ENCODE measurements around the gene NRDC.
"Not testable (repeated sequence)": the region's sequence is repeated elsewhere in the genome, so short reads cannot be mapped to it uniquely, and the experiment has no call there.

NRDC gene

DNA sequence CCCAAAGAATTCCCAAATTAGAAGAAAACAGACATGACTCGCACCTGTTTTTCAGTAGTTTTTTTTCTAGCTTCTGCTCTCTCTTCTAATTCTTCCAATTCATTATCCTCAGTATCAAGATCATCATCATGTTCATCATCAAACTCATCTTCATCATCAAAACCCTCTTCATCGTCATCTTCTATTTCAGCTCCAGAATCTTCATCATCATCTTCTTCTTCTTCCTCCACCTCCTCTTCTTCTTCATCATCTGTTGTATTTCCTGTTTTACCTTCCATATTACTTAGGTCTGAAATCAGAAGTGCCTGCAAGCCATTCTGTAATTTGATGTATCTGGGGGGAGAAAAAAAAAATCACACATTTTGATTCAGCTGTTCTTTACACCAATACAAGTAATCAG lies 38.3 kb downstream of the NRDC start:
- no peak for DNase-seq

- no peak for DNase-seq
Measured at GRCh38 chr1:51839094-51839493, 39.4 kb downstream of the NRDC start.

- no peak for DNase-seq
Measured at GRCh38 chr1:51837243-51837642, 41.3 kb downstream of the NRDC start.

- DNase-seq: no peak
Measured at GRCh38 chr1:51833700-51834099, 44.8 kb downstream of the NRDC start.

GRCh38 chr1:51829058-51829457 lies 49.5 kb downstream of the NRDC start:
- no peak for DNase-seq

DNA sequence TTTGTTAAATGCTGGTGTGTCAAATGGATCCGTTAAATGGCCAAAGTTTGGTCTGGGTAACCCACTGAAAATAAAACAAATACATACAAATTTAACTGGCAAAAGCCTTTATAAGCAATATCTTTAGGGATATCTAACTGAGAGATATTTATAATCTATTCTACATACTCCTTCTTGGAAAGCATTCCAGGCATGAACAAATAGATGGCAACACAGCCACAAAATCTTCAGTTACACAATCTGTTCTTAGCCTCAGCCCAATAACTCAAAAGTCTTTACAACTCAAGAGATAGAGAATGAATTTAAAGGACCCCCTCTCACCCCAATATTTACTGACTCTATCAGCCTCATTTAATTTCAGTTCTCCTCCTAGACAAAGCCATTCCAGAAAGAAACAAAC lies 58.7 kb downstream of the NRDC start:
- no peak for DNase-seq

GRCh38 chr1:51819021-51819420 lies 59.5 kb downstream of the NRDC start:
- not testable (repeated sequence) for DNase-seq

DNA sequence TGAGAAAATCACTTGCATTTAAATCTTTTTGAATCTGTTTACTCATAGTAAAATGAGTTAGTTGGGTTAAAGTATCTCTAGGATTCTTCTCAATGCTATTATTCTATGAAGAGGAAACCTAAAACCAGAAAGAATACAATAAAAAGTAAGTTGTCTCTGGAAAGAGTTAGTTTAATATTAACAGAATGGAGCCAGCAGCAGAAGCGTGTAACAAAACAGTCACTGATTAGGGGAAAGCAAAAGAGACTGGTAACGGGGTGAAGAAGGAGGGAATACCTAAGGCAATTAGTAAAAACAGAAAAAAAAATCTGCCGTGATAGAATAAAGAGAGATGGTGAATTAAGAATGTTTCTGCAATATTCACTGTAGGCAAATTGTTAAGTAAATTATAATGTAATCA lies 60.0 kb downstream of the NRDC start:
- no peak for DNase-seq

DNA sequence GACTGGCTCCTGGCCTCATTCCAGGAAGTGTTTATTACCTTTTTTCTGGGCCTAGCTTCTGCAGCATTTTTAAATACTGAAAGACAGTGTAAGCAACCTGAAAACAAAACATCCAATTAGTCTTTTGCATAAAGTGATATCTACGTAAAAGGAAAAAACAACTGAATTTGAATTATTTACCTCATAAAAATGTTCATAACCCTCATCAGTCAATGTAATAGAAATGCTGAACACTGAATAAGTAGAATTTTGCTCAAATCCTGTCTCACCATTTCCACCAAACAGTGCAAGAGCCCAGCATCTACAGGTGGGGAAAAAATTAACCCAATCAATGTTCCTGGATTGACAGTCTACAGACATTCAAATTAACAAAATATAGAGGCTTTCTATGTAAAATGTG lies 64.0 kb downstream of the NRDC start:
- DNase-seq: no peak

- no peak for DNase-seq
Measured at GRCh38 chr1:51799372-51799771, 79.2 kb downstream of the NRDC start.

DNA sequence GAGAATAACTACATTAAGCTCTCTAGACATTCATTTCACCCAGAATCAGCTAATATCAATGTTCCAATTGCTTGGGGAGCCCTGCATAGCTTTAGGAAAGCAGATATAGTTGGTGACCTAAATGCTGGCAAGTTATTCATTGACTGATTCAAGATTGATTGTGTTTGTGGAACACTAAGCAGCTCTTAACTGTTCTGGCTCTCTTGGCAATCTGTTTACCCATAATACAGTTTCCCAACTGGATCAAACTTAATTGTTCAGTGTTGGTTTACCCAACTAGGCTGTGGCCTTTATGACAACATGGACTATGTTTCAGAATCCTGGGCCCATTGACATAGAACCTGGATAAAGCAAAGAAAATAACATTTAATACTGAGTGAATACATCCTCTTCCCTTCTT lies 83.7 kb downstream of the NRDC start:
- DNase-seq: no peak

GRCh38 chr1:51794260-51794659 lies 84.3 kb downstream of the NRDC start:
- no peak for DNase-seq

DNA sequence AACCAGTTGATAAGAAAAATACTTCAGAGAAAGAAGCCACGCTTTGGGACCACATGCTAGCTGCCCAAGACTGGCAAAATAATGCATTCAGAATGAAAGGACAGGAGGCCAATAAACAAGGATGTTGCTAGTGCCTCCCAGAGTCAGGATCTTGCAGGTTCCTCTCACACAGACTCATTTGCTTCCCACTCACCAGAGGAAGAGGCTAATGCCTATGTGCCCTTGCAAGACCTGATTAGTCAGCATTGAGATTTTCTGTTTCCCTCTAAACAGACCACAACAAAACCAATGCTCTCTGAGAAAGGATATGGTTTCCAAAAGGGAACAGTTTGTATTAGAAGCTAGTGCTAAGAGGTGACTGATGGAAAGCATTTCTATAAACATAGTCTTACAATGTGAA lies 85.7 kb downstream of the NRDC start:
- DNase-seq: no peak

DNA sequence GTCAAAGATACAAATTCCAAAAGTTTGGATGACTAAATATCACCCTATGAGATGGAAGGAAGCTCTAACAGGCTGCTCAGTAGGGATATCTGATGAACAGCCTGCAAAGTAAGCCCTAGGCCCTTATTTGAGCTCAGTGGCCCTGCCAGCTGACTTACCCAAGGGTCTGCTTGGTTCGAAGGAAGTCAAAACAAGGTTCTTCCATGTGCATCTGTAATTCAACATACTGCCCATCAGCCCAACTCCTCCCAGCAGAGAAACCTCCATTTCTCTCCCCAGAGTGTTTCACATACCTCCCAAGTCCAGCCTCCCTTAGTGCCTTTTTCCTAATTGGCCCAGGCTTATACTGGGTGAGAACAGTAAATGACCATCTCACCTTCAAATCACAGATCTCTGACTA lies 86.6 kb downstream of the NRDC start:
- DNase-seq: no peak

- no peak for DNase-seq
Measured at GRCh38 chr1:51790385-51790784, 88.1 kb downstream of the NRDC start.

GRCh38 chr1:51789342-51789741 lies 89.2 kb downstream of the NRDC start:
- no peak for DNase-seq

DNA sequence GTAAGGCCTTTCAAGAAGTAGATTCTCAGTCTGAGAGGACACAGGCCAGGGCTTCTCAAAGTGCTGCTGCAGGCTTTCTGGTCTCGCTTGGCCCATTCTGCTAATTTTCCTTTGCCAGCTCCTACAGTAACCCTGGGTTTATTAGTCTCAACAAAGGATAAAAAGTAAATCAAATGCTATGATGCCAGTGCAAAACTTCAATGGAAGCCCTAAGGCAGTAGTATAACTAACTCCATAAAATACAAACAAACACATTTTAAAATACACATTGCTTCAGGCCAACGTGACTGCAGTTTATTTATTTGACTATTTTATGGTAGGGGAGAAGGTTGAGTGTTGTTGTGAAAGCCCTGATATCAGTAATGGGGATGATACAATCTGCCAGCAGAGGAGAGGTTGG lies 89.6 kb downstream of the NRDC start:
- DNase-seq: no peak

- no peak for DNase-seq
Measured at GRCh38 chr1:51784997-51785421, 93.5 kb downstream of the NRDC start.

DNA sequence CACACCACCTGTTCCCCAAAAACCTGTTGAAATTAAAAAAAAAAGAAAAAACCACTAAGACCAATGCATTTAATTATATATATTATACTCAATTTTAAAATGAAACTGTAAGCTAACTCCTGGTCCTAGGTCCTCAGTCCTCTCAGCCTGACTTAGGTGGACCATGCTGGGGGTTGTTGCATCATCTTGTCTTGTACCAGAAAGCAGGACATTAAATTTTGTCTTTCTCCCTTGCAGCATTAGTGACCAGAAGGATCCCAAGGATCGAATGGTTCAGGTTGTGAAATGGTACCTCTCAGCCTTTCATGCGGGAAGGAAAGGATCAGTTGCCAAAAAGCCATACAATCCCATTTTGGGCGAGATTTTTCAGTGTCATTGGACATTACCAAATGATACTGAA lies 97.6 kb downstream of the NRDC start:
- DNase-seq: no peak

DNA sequence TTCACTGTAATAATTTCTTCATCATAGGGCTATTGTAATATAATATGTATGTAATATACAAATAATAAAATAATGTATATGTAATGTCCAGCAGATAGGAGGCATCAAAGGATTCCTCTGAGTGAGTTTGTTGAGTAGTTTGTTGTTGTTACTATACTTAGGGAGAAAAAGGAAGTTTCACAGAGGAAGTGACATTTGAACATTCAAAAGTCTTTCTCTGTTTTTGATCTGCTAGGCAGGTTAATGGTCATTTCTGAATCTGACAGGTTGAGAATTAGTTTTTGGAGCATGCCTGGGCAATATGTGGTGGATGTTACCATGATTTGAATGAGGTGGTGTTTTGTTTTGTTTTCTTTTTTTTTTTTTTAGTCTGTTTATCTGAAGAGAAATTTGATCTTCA lies 102.1 kb downstream of the NRDC start:
- no peak for DNase-seq

DNA sequence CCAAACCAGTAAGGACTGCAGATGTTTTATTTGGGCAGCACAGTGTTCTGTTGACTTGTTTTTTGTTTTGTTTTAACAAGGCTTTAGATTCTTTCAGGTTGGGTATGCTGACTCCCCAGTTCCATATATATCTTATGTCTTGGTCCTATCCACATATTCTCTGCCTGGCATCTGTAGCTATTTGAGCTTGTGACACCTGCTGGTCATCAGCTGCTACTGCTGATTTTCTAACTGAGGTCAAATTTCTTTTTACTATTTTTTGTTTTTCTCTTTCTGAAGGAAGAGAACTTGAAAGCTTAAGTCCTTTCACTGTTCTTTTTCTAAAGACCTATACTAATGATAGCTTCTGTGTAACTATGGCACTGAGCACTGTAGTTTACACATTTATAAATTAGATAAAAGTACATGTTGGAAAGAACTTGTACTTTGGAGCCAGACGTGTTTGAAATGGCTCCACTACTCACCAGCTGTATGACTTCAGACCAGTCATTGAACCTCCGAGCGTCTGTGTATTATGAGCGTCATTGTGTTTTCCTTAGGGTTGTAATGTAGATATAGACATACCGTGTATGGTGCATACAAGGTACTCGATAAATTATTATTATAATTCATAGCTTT lies 109.4 kb downstream of the NRDC start:
- DNase-seq: peak; percentile 28

DNA sequence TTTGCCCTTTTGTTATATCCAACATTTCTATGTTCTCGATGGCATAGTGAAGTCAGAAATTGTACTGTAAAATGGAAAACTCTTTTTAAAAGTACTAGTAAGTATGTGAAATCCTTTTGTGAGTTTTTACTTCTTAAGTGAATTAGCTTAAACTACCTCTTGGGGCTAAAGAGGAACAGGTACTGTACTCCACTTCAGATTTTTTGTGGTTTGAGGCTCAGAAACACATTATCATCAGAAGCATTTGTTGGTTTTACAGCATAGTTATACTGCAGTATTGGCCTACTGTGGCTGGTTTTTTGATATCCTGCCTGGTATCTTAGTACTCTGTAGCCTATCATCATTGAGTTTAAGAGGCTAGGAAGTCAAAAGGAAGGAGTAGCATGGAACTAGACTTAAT lies 117.2 kb downstream of the NRDC start:
- DNase-seq: no peak

DNA sequence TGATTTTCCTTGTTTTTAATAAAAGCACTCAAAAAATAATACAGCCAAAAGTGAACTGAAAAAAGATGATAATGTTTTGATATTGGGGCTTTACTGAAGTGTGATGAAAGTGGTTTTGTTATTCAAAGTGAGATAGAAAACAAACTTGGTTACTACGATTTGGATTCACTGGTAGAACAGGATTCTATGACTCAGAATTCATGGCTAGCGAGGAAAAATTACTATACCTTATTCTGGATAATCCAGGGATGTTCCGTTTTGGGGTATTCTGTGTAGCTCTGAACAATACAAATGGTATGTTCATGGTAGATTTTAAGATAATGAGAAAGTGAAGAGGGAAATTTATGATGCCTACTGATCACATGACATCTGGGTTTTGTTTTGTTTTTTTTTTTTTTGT lies 117.7 kb downstream of the NRDC start:
- DNase-seq: no peak

DNA sequence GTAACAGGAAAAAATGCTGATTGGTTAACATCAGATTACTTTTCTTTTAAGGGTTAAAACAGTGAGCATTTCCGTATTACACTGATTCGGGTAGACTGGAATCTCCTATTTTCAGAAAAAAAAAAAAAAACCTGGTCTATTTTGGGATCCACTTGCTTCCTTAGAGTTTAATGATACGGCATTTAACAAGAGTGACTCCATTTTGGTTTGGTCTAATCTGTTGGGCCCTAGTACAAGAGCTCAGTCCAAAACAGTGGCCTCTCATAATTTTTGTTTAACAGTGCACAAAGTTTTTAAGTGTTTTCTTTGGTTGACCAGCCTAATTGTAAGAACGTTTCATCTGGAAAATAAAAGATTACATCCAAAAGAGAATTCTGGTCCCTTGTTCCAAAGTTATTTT lies 120.2 kb downstream of the NRDC start:
- DNase-seq: no peak

- DNase-seq: no peak
Measured at GRCh38 chr1:51756290-51756689, 122.2 kb downstream of the NRDC start.

DNA sequence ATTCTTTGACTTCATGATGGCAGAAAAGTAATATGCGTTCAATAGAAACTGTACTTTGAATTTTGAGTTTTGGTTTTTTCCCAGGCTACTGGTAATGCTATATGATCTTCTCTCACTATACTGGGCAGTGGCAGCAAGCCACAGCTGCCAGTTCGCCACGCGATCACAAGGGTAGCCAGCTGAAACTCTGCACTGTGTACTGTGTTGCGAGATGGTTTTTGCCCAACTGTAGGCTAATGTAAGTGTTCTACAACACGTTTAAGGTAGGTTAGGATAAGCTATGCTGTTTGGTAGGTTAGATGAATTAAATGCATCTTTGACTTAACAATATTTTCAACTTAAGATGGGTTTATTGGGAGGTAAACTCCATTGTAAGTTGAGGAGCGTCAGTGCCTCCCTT lies 123.1 kb downstream of the NRDC start:
- DNase-seq: no peak
